ENCODE data around the gene PHGDH. TPM values are rescaled to one million over a fixed set of nuclear protein-coding genes. Genes with fewer than 3 reads are reported as not detected.
"Not testable (repeated sequence)": the region's sequence is repeated elsewhere in the genome, so short reads cannot be mapped to it uniquely, and the experiment has no call there.

Gene PHGDH
- total and polyA plus RNA-seq, 4 donors = 23.7 to 68.4 (median 43.3) TPM

- 67 to 74% methylated on average over 2 of the region's 2 CpGs for WGBS, 2 donors
- intact Hi-C loops (cut with DNase I) = no loop called here
- Histone ChIP-seq H3K4me1 (ENCODE audit: control insufficient read depth in 1 of 2, insufficient read depth in 2 of 2, low read length in 2 of 2) (no peaks in the 10 kb centered on the region), H3K36me3 (ENCODE audit: control insufficient read depth in 1 of 2, insufficient read depth in 2 of 2, low read length in 1 of 2) (no peaks in the 10 kb centered on the region), H3K4me3 (ENCODE audit: low read length in 2 of 2) (no peak overlapping the region), H3K27me3 (ENCODE audit: control insufficient read depth in 1 of 2, insufficient read depth in 2 of 2, low read length in 1 of 2) (no peaks in the 10 kb centered on the region), H3K9me3 (ENCODE audit: control insufficient read depth, low read length) (no peaks in the 10 kb centered on the region), H3K27ac (ENCODE audit: low read depth in 1 of 2, low read length in 2 of 2) (no peak overlapping the region)
- no peak for DNase-seq
- no peak for ATAC-seq (ENCODE audit: low FRiP score)
Measured at GRCh38 chr1:119687434-119688079, 24.2 kb upstream of the PHGDH start.

GRCh38 chr1:119688810-119689209 is 22.9 kb upstream of the PHGDH start:
- Histone ChIP-seq H3K4me3 (ENCODE audit: low read length in 2 of 2) (no peak overlapping the region), H3K9me3 (ENCODE audit: control insufficient read depth, low read length) (no peaks in the 10 kb centered on the region), H3K27ac (ENCODE audit: low read depth in 1 of 2, low read length in 2 of 2) (no peak overlapping the region), H3K4me1 (ENCODE audit: control insufficient read depth in 1 of 2, insufficient read depth in 2 of 2, low read length in 2 of 2) (no peaks in the 10 kb centered on the region), H3K27me3 (ENCODE audit: control insufficient read depth in 1 of 2, insufficient read depth in 2 of 2, low read length in 1 of 2) (no peaks in the 10 kb centered on the region), H3K36me3 (ENCODE audit: control insufficient read depth in 1 of 2, insufficient read depth in 2 of 2, low read length in 1 of 2) (no peaks in the 10 kb centered on the region)
- ATAC-seq (ENCODE audit: low FRiP score) (no peak), DNase-seq (no peak)
- intact Hi-C loops (cut with DNase I) = no loop called here

DNA sequence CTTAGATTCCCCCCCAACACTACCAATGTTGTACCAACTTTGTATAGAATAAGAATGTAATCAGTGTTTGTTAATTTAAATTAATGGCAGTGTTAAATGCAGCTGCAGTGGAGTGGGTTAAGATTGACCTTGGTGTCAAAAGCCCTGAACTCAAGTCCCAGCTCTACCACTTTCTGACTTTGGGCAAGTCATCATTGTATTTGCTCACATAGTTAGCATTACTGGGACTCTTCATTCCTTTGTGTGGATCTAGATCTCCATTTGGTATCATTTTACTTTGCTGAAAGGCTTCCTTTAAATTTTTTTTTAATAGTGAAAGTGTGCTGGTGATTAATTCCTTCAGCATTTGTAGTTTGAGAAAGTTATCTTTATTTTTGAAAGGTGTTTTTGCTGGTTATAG is 22.2 kb upstream of the PHGDH start:
- DNase-seq (no peak), ATAC-seq (ENCODE audit: low FRiP score) (no peak)
- H3K9me3 ChIP-seq (ENCODE audit: control insufficient read depth, low read length) = no peaks in the 10 kb centered on the region
- no peaks in the 10 kb centered on the region for H3K36me3 ChIP-seq (ENCODE audit: control insufficient read depth in 1 of 2, insufficient read depth in 2 of 2, low read length in 1 of 2)
- H3K4me1 ChIP-seq (ENCODE audit: control insufficient read depth in 1 of 2, insufficient read depth in 2 of 2, low read length in 2 of 2) = no peaks in the 10 kb centered on the region
- no peak overlapping the region for H3K27ac ChIP-seq (ENCODE audit: low read depth in 1 of 2, low read length in 2 of 2)
- no peaks in the 10 kb centered on the region for H3K27me3 ChIP-seq (ENCODE audit: control insufficient read depth in 1 of 2, insufficient read depth in 2 of 2, low read length in 1 of 2)
- no peak overlapping the region for H3K4me3 ChIP-seq (ENCODE audit: low read length in 2 of 2)
- intact Hi-C loops (cut with DNase I) = no loop called here

- intact Hi-C loops (cut with DNase I); H3K27ac ChIP-seq (ENCODE audit: low read depth in 1 of 2, low read length in 2 of 2); H3K4me3 ChIP-seq (ENCODE audit: low read length in 2 of 2); H3K9me3 ChIP-seq (ENCODE audit: control insufficient read depth, low read length); ATAC-seq (ENCODE audit: low FRiP score); DNase-seq; H3K27me3 ChIP-seq (ENCODE audit: control insufficient read depth in 1 of 2, insufficient read depth in 2 of 2, low read length in 1 of 2); H3K36me3 ChIP-seq (ENCODE audit: control insufficient read depth in 1 of 2, insufficient read depth in 2 of 2, low read length in 1 of 2); H3K4me1 ChIP-seq (ENCODE audit: control insufficient read depth in 1 of 2, insufficient read depth in 2 of 2, low read length in 2 of 2): not testable (repeated sequence)
- 78 to 87% methylated on average over 4 of the region's 4 CpGs for WGBS, 2 donors
Measured at GRCh38 chr1:119696863-119697262, 14.9 kb upstream of the PHGDH start.

GRCh38 chr1:119697598-119697997 is 14.1 kb upstream of the PHGDH start:
- no peak for DNase-seq

GRCh38 chr1:119700326-119700725 is 11.4 kb upstream of the PHGDH start:
- 77 to 78% methylated on average over 2 of the region's 2 CpGs for WGBS, 2 donors
- intact Hi-C loops (cut with DNase I) = no loop called here
- Histone ChIP-seq H3K9me3 (ENCODE audit: control insufficient read depth, low read length) (peaks cover 7% of the 10 kb centered on the region), H3K36me3 (ENCODE audit: control insufficient read depth in 1 of 2, insufficient read depth in 2 of 2, low read length in 1 of 2) (no peaks in the 10 kb centered on the region), H3K27me3 (ENCODE audit: control insufficient read depth in 1 of 2, insufficient read depth in 2 of 2, low read length in 1 of 2) (no peaks in the 10 kb centered on the region), H3K27ac (ENCODE audit: low read depth in 1 of 2, low read length in 2 of 2) (no peak overlapping the region), H3K4me3 (ENCODE audit: low read length in 2 of 2) (no peak overlapping the region), H3K4me1 (ENCODE audit: control insufficient read depth in 1 of 2, insufficient read depth in 2 of 2, low read length in 2 of 2) (no peaks in the 10 kb centered on the region)
- ATAC-seq (ENCODE audit: low FRiP score) (no peak), DNase-seq (no peak)

More at GRCh38 chr1:119697598-119697997, 14.1 kb upstream of the PHGDH start:
- no peak for ATAC-seq (ENCODE audit: low FRiP score)
- H3K4me1 ChIP-seq (ENCODE audit: control insufficient read depth in 1 of 2, insufficient read depth in 2 of 2, low read length in 2 of 2) = no peaks in the 10 kb centered on the region
- WGBS, 2 donors = 39 to 51% methylated on average over 3 of the region's 3 CpGs
- intact Hi-C loops (cut with DNase I) = no loop called here
- H3K27ac ChIP-seq (ENCODE audit: low read depth in 1 of 2, low read length in 2 of 2) = no peak overlapping the region
- no peak overlapping the region for H3K4me3 ChIP-seq (ENCODE audit: low read length in 2 of 2)
- peaks cover 7% of the 10 kb centered on the region for H3K9me3 ChIP-seq (ENCODE audit: control insufficient read depth, low read length)
- H3K27me3 ChIP-seq (ENCODE audit: control insufficient read depth in 1 of 2, insufficient read depth in 2 of 2, low read length in 1 of 2) = no peaks in the 10 kb centered on the region
- H3K36me3 ChIP-seq (ENCODE audit: control insufficient read depth in 1 of 2, insufficient read depth in 2 of 2, low read length in 1 of 2) = no peaks in the 10 kb centered on the region

GRCh38 chr1:119701659-119702058 is 10.1 kb upstream of the PHGDH start:
- ATAC-seq (ENCODE audit: low FRiP score) = no peak
- Histone ChIP-seq H3K27me3 (ENCODE audit: control insufficient read depth in 1 of 2, insufficient read depth in 2 of 2, low read length in 1 of 2) (no peaks in the 10 kb centered on the region), H3K27ac (ENCODE audit: low read depth in 1 of 2, low read length in 2 of 2) (no peak overlapping the region), H3K36me3 (ENCODE audit: control insufficient read depth in 1 of 2, insufficient read depth in 2 of 2, low read length in 1 of 2) (no peaks in the 10 kb centered on the region), H3K4me1 (ENCODE audit: control insufficient read depth in 1 of 2, insufficient read depth in 2 of 2, low read length in 2 of 2) (no peaks in the 10 kb centered on the region), H3K9me3 (ENCODE audit: control insufficient read depth, low read length) (peaks cover 7% of the 10 kb centered on the region), H3K4me3 (ENCODE audit: low read length in 2 of 2) (no peak overlapping the region)
- intact Hi-C loops (cut with DNase I) = no loop called here
- no peak for DNase-seq

DNA sequence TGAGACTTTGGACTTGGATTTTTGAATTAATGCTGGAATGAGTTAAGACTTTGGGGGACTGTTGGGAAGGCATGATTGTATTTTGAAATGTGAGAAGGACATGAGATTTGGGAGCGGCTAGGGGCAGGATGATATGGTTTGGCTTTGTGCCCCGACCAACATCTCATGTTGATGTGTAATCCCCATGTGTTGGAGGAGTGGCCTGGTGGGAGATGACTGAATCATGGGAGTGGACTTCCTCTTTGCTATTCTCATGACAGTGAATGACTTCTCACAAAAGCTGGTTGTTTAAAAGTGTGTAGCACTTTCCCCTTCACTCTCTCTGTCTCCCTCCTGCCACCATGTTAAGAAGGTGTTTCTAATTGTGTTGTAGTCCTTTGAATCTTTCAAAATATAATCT is 9.3 kb upstream of the PHGDH start:
- intact Hi-C loops (cut with DNase I) = no loop called here
- H3K4me3 ChIP-seq (ENCODE audit: low read length in 2 of 2) = no peak overlapping the region
- no peaks in the 10 kb centered on the region for H3K36me3 ChIP-seq (ENCODE audit: control insufficient read depth in 1 of 2, insufficient read depth in 2 of 2, low read length in 1 of 2)
- H3K27me3 ChIP-seq (ENCODE audit: control insufficient read depth in 1 of 2, insufficient read depth in 2 of 2, low read length in 1 of 2) = no peaks in the 10 kb centered on the region
- DNase-seq (no peak), ATAC-seq (ENCODE audit: low FRiP score) (no peak)
- peaks cover 7% of the 10 kb centered on the region for H3K9me3 ChIP-seq (ENCODE audit: control insufficient read depth, low read length)
- no peak overlapping the region for H3K27ac ChIP-seq (ENCODE audit: low read depth in 1 of 2, low read length in 2 of 2)
- WGBS, 2 donors = 83 to 86% methylated on average over 2 of the region's 2 CpGs
- H3K4me1 ChIP-seq (ENCODE audit: control insufficient read depth in 1 of 2, insufficient read depth in 2 of 2, low read length in 2 of 2) = no peaks in the 10 kb centered on the region

- ATAC-seq (ENCODE audit: low FRiP score) (no peak), DNase-seq (no peak)
- intact Hi-C loops (cut with DNase I) = no loop called here
- 50 to 54% methylated on average over 6 of the region's 6 CpGs for WGBS, 2 donors
- Histone ChIP-seq H3K4me1 (ENCODE audit: control insufficient read depth in 1 of 2, insufficient read depth in 2 of 2, low read length in 2 of 2) (no peaks in the 10 kb centered on the region), H3K27ac (ENCODE audit: low read depth in 1 of 2, low read length in 2 of 2) (no peak overlapping the region), H3K27me3 (ENCODE audit: control insufficient read depth in 1 of 2, insufficient read depth in 2 of 2, low read length in 1 of 2) (no peaks in the 10 kb centered on the region), H3K36me3 (ENCODE audit: control insufficient read depth in 1 of 2, insufficient read depth in 2 of 2, low read length in 1 of 2) (no peaks in the 10 kb centered on the region), H3K9me3 (ENCODE audit: control insufficient read depth, low read length) (peaks cover 7% of the 10 kb centered on the region), H3K4me3 (ENCODE audit: low read length in 2 of 2) (no peak overlapping the region)
Measured at GRCh38 chr1:119703666-119704450, 7.9 kb upstream of the PHGDH start.
